Coronary artery (tissue), 2 donors: ENCODE measurements around the gene STK32B.

Source experiments
- DNase-seq: peaks from one replicate; pipeline ENCODE4 v3.0.0-alpha.2; 2017; ENCODE audit warnings: low spot score
- H3K27ac ChIP-seq, 2 donors: fragments of 200-600 bp; sonication (generic); one replicate each; pipeline ENCODE4 v1.5.1; 2016 to 2019
- H3K4me3 ChIP-seq: fragments of 200-600 bp; sonication (generic); 2 replicates; pipeline ENCODE4 v1.5.1; 2016; ENCODE audit warnings: mild to moderate bottlenecking, moderate library complexity
- TF ChIP-seq, protein P1 (sequence below): fragments of 200-600 bp; sonication (generic); IDR thresholded peaks from one replicate; pipeline ENCODE4 v1.5.1; 2019; ENCODE audit warnings: antibody characterized with exemption

Gene STK32B

DNA sequence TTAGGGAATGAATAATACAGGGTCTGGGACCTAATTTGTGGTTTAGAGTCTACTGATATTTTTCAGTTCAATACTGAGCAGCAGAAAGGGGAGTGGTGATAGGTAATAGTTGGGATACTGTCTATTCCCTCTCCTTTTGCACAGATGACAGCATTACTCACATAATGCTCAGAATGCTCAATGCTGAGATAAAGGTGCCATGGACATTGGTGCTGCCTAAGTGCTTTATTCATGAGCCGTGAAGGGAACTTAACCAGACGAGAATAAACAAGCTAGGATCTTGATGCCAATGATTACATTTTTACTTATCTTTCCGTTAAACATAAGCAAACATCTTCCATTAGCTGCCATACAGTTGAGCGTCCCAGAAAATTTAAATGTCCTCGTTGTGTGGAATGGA is 75.6 kb downstream of the STK32B start:
- DNase-seq: no peak
- Histone ChIP-seq H3K27ac (no peak overlapping the region), H3K4me3 (no peak overlapping the region)
- TF ChIP-seq, protein P1, sequence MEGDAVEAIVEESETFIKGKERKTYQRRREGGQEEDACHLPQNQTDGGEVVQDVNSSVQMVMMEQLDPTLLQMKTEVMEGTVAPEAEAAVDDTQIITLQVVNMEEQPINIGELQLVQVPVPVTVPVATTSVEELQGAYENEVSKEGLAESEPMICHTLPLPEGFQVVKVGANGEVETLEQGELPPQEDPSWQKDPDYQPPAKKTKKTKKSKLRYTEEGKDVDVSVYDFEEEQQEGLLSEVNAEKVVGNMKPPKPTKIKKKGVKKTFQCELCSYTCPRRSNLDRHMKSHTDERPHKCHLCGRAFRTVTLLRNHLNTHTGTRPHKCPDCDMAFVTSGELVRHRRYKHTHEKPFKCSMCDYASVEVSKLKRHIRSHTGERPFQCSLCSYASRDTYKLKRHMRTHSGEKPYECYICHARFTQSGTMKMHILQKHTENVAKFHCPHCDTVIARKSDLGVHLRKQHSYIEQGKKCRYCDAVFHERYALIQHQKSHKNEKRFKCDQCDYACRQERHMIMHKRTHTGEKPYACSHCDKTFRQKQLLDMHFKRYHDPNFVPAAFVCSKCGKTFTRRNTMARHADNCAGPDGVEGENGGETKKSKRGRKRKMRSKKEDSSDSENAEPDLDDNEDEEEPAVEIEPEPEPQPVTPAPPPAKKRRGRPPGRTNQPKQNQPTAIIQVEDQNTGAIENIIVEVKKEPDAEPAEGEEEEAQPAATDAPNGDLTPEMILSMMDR: no peak

DNA sequence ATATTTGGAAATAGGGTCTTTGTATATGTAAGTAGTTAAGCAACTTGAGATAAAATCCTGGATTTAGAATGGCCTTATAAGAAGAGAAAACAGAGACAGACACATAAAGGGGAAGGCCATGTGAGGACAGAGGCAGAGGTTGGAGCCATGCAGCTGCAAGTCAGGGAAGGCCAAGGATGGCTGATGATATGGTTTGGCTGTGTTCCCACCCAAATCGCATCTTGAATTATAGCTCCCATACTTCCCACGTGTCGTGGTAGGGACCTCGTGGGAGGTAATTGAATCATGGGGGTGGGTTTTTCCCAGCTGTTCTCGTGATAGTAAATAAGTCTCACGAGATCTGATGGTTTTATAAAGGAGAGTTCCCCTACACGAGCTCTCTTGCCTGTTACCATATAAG is 76.3 kb downstream of the STK32B start:
- TF ChIP-seq, protein P1: no peak
- Histone ChIP-seq H3K4me3 (no peak overlapping the region), H3K27ac (no peak overlapping the region)
- no peak for DNase-seq

DNA sequence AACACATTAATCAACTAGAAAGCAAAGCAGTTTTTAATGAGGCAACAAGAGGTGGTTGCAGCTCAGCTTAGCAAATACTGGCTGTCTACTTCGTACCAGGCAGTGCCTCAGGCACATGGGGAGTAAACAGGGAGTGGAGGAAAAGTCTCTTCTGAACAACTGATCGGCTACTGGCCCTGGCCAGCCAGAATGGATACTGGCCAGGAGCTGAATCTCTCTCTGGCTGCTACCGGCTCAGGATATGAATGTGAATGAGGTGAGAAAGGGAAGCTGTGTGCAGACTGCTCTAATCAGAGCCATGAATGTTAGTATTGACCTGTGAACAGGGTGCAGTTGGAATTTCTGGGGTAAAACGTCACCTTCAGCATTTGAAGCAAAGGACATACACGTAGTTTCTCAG is 77.3 kb downstream of the STK32B start:
- TF ChIP-seq, protein P1: no peak

DNA sequence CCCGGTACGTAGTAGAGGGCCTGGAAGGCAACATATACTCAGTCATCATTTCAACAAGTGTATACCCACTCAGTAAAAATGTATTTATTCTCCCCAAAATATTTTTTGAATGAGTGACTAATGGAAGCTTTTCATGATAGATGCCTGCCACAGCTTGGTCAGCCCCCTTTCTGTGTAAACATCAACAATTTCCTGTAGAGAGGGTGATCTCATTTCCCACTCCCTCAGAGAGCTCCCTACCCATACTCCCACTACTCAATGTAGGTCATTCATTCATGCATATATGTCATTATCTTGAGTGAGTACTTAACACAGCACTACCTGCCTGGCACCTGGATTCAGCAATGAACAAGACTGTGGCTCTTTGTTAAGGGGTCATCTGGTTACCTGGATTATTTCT is 81.9 kb downstream of the STK32B start:
- no peak overlapping the region for H3K4me3 ChIP-seq
- DNase-seq: no peak
- H3K27ac ChIP-seq: no peak overlapping the region
- TF ChIP-seq, protein P1: no peak

More for the DNA sequence above, 77.3 kb downstream of the STK32B start:
- H3K4me3 ChIP-seq: no peak overlapping the region
- DNase-seq: no peak
- H3K27ac ChIP-seq: no peak overlapping the region

DNA sequence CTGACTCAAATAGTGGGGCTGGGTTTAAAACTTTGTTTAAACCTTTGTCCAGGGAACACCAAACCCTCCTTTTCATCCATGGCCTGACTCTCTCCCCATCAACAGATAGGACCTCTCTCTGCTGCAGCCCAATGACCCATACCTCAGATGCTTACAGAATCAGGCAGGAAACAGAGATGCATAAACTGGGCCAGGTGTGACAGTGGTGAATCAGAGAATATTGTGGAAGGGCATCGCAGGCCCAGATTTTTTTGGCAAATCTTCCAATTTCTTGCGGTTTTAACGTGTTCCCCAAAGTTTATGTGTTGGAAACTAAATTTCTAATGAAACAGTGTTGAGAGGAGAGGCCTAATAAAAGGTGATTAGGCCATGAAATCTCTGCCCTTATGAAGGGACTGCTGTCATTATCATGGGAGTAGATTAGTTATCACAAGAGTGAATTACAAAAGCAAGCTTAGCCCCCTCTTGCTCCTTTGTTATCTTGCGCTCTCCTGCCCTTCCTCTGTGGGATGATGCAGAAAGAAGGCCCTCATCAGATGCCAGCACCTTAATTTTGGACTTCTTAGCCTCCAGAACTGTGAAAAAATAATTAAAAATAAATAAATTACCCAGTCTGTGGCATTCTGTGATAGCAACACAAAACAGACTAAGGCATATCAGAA is 82.8 kb downstream of the STK32B start:
- TF ChIP-seq, protein P1: no peak
- Histone ChIP-seq H3K27ac (no peak overlapping the region), H3K4me3 (no peak overlapping the region)
- no peak for DNase-seq

DNA sequence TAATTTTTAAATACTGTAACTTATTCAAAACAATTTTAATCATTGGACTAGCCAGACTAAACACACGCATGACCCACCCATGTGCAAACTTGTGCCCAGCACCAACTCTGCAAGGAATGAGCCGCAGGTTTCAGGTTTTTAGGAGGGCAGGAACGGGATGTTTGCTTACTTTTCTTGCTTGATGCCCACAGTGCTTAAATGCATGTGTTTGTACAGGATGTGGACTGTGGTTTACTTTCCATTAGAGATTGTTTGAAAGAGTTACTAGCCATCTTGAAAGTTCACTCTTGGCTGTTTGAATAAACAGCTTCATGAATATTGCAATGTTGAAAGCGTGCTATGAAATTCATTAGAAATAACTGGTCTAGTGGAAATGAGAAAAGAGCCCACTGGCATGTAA is 83.3 kb downstream of the STK32B start:
- no peak overlapping the region for H3K27ac ChIP-seq
- no peak overlapping the region for H3K4me3 ChIP-seq
- TF ChIP-seq, protein P1: no peak
- no peak for DNase-seq

DNA sequence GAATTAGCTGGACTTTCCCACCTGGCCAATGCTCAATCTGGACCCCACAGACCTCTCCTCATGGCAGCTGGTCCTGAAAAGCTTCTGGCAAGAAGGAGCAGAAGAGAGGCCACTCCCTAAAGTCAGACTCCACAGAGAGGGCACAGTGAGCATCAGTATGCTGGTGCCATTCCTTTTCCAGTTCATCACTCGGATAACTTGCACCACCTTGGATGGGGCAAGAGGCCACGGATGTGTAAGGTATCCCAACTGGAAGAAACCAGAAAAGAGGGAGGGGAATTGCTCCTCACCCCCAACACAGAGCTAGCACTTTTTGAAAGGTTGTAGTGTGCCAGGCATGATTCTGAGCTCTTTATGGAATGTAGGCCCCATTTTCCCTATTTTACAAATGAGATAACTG is 85.9 kb downstream of the STK32B start:
- H3K27ac ChIP-seq: no peak overlapping the region
- DNase-seq: no peak
- TF ChIP-seq, protein P1: no peak
- no peak overlapping the region for H3K4me3 ChIP-seq
